ENCODE data around the gene LKAAEAR1.

The LKAAEAR1 gene

DNA sequence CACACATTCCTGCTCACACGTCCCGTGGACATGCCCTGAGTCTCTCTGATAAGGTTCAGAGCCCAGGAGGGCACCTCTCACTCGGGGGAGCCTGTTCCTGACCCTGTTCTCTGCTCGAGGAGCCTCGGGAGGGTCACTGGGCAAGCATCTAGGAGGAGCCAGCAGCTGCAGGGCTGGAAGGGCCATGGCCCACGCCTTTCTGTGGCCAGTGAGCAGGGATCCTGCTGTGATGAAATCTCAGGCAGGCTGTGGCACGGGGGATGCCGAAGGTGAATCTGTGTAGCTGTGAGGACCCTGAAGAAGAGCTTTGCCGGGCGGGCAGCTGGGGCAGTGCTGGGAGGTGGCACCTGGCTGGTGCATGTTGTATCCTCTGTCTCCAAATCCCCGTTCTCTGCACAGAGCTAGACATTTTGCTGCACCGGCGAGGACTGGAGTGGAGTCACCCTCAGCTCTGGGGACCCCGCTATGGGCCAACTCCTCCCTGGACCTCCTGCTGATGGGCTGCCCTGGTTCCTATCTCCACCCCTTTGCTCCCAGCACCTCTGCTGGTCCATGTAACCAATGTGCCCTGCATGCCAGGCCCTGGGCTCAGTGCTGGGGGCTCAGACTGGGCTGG is 30.3 kb upstream of the LKAAEAR1 start:
- TF ChIP-seq, protein P1, sequence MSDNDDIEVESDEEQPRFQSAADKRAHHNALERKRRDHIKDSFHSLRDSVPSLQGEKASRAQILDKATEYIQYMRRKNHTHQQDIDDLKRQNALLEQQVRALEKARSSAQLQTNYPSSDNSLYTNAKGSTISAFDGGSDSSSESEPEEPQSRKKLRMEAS (IDR thresholded peaks at IDR 0.05): no peak
- TF ChIP-seq YY1 (IDR thresholded peaks at IDR 0.05; ENCODE audit: low read depth): no peak
- no peak for TF ChIP-seq TAF1 (IDR thresholded peaks at IDR 0.05; ENCODE audit: low read depth)
- TF ChIP-seq CREB1 (IDR thresholded peaks at IDR 0.05; ENCODE audit: low read depth): no peak
- no peak for TF ChIP-seq TCF12 (IDR thresholded peaks at IDR 0.05; ENCODE audit: low read depth)
- TF ChIP-seq EP300 (IDR thresholded peaks at IDR 0.05; ENCODE audit: borderline replicate concordance): no peak
- no peak for TF ChIP-seq RAD21 (IDR thresholded peaks at IDR 0.05; ENCODE audit: low read depth)
- TF ChIP-seq NFIC (IDR thresholded peaks at IDR 0.05): no peak
- no peak for TF ChIP-seq TEAD4 (IDR thresholded peaks at IDR 0.05)
- TF ChIP-seq CEBPB (IDR thresholded peaks at IDR 0.05): no peak
- TF ChIP-seq, protein P2, sequence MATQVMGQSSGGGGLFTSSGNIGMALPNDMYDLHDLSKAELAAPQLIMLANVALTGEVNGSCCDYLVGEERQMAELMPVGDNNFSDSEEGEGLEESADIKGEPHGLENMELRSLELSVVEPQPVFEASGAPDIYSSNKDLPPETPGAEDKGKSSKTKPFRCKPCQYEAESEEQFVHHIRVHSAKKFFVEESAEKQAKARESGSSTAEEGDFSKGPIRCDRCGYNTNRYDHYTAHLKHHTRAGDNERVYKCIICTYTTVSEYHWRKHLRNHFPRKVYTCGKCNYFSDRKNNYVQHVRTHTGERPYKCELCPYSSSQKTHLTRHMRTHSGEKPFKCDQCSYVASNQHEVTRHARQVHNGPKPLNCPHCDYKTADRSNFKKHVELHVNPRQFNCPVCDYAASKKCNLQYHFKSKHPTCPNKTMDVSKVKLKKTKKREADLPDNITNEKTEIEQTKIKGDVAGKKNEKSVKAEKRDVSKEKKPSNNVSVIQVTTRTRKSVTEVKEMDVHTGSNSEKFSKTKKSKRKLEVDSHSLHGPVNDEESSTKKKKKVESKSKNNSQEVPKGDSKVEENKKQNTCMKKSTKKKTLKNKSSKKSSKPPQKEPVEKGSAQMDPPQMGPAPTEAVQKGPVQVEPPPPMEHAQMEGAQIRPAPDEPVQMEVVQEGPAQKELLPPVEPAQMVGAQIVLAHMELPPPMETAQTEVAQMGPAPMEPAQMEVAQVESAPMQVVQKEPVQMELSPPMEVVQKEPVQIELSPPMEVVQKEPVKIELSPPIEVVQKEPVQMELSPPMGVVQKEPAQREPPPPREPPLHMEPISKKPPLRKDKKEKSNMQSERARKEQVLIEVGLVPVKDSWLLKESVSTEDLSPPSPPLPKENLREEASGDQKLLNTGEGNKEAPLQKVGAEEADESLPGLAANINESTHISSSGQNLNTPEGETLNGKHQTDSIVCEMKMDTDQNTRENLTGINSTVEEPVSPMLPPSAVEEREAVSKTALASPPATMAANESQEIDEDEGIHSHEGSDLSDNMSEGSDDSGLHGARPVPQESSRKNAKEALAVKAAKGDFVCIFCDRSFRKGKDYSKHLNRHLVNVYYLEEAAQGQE (IDR thresholded peaks at IDR 0.05; ENCODE audit: low read depth): no peak
- TF ChIP-seq FOXM1 (IDR thresholded peaks at IDR 0.05; ENCODE audit: borderline replicate concordance, low read depth): no peak
- TF ChIP-seq ZBTB7A (IDR thresholded peaks at IDR 0.05; ENCODE audit: low read depth): no peak
- TF ChIP-seq, protein P3, sequence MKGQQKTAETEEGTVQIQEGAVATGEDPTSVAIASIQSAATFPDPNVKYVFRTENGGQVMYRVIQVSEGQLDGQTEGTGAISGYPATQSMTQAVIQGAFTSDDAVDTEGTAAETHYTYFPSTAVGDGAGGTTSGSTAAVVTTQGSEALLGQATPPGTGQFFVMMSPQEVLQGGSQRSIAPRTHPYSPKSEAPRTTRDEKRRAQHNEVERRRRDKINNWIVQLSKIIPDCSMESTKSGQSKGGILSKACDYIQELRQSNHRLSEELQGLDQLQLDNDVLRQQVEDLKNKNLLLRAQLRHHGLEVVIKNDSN (IDR thresholded peaks at IDR 0.05): no peak

DNA sequence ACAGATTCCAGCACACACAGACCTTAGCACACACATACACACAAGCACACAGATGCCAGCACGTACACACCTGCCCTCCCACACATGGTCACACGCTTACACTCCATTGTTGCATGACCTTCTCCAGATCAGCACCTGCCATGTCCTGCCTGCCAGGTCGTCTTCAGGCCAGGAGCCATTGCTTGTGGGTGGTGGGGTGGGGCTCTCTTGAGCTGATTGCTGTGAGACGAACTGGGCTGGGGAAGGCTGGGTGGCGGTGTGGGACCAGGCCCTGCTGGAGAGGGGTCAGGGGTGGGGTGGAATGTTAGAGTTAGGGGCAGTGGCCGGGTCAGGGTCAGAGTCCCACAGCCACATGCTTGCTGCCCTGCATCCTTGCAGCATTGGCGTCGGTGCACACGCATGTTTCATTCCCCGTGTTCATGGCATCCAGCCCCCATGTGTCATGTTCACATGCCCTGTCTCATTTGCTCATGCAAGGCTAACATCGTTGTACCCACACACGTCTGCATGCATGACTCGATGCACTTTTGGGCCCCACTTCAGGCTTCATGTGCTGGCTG is 29.7 kb upstream of the LKAAEAR1 start:
- TF ChIP-seq TCF12 (IDR thresholded peaks at IDR 0.05; ENCODE audit: low read depth): no peak
- TF ChIP-seq TAF1 (IDR thresholded peaks at IDR 0.05; ENCODE audit: low read depth): no peak
- TF ChIP-seq, protein P1 (IDR thresholded peaks at IDR 0.05): no peak
- TF ChIP-seq RAD21 (IDR thresholded peaks at IDR 0.05; ENCODE audit: low read depth): no peak
- no peak for TF ChIP-seq EGR1 (IDR thresholded peaks at IDR 0.05)
- no peak for TF ChIP-seq NFIC (IDR thresholded peaks at IDR 0.05)
- TF ChIP-seq YY1 (IDR thresholded peaks at IDR 0.05; ENCODE audit: low read depth): no peak
- TF ChIP-seq, protein P3 (IDR thresholded peaks at IDR 0.05): no peak
- no peak for TF ChIP-seq FOXM1 (IDR thresholded peaks at IDR 0.05; ENCODE audit: borderline replicate concordance, low read depth)
- no peak for TF ChIP-seq EP300 (IDR thresholded peaks at IDR 0.05; ENCODE audit: borderline replicate concordance)
- no peak for TF ChIP-seq CREB1 (IDR thresholded peaks at IDR 0.05; ENCODE audit: low read depth)
- TF ChIP-seq, protein P2 (IDR thresholded peaks at IDR 0.05; ENCODE audit: low read depth): no peak
- TF ChIP-seq TEAD4 (IDR thresholded peaks at IDR 0.05): no peak
- TF ChIP-seq ZBTB7A (IDR thresholded peaks at IDR 0.05; ENCODE audit: low read depth): no peak
- no peak for TF ChIP-seq CEBPB (IDR thresholded peaks at IDR 0.05)

DNA sequence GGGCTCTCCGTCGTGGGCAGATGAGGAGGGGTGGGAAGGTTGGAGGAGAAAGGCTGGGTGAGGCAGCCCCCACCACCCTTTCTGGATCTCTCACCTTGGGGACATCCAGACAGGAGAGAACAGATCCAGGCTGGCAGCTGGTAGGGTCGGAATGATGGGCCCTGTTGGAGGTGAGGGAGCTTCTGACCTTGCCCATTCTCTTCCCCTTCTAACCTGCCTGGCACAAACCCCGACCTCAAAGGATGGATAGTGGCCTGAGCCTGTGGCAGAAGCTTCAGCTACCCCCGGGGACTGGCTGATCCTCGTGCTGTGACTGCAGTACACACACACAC is 29.2 kb upstream of the LKAAEAR1 start:
- TF ChIP-seq, protein P3 (IDR thresholded peaks at IDR 0.05): no peak
- no peak for TF ChIP-seq RAD21 (IDR thresholded peaks at IDR 0.05; ENCODE audit: low read depth)
- no peak for TF ChIP-seq EGR1 (IDR thresholded peaks at IDR 0.05)
- TF ChIP-seq CEBPB (IDR thresholded peaks at IDR 0.05): no peak
- no peak for TF ChIP-seq ZBTB7A (IDR thresholded peaks at IDR 0.05; ENCODE audit: low read depth)
- TF ChIP-seq TCF12 (IDR thresholded peaks at IDR 0.05; ENCODE audit: low read depth): no peak
- no peak for TF ChIP-seq EP300 (IDR thresholded peaks at IDR 0.05; ENCODE audit: borderline replicate concordance)
- no peak for TF ChIP-seq TEAD4 (IDR thresholded peaks at IDR 0.05)
- no peak for TF ChIP-seq NFIC (IDR thresholded peaks at IDR 0.05)
- TF ChIP-seq CREB1 (IDR thresholded peaks at IDR 0.05; ENCODE audit: low read depth): no peak
- TF ChIP-seq YY1 (IDR thresholded peaks at IDR 0.05; ENCODE audit: low read depth): no peak

DNA sequence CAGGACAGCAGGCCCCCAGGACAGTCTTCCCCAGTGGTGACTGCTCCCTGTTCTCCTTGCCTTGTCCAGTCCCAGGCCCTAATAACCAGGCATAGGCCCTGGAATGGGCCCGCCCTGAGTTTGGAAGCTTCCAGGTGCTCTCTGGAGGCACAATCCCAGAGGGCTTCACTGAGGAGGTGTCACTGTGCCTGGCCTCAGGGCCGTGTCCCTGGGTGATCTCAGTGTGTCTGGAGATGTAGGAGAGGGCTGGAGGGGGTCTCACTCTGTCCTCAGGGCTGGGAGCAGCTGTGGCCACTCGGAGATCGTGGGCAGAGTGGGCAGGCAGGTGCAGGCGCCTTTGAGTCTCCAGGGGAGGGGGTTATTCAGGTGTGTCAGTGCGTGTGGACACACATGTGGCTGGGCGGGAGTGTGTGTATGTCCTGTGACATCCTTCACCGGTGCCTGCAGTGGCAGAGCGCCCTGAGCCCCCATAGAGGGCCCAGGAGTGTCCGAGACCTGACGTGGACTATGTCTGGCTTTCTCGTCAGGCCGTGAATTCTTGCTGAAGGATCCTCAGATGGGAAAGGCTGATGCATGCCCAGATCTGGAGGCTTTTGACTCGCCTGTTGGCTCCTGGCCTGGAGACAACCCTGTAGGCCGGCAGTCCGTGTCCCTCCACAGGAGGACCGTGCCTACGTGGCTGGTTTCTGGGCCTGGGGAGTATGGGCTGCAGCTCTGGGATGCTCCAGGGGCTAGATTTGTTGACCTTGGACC is 28.7 kb upstream of the LKAAEAR1 start:
- TF ChIP-seq YY1 (IDR thresholded peaks at IDR 0.05; ENCODE audit: low read depth): no peak
- TF ChIP-seq, protein P2 (IDR thresholded peaks at IDR 0.05; ENCODE audit: low read depth): no peak
- TF ChIP-seq, protein P1 (IDR thresholded peaks at IDR 0.05): no peak
- TF ChIP-seq CREB1 (IDR thresholded peaks at IDR 0.05; ENCODE audit: low read depth): no peak
- no peak for TF ChIP-seq TAF1 (IDR thresholded peaks at IDR 0.05; ENCODE audit: low read depth)
